ENCODE measurements around the gene ROPN1B. TPM values are rescaled to one million over a fixed set of nuclear protein-coding genes. Genes with fewer than 3 reads are reported as not detected.
"Not testable (repeated sequence)": the region's sequence is repeated elsewhere in the genome, so short reads cannot be mapped to it uniquely, and the experiment has no call there.

ROPN1B gene
- not detected for total RNA-seq (2013)
- polyA plus RNA-seq: not detected
- polyA minus RNA-seq: not detected in 2 replicates
- total RNA-seq: 0 to 1.4 (median 0.05) reads per million in 11 experiments

DNA sequence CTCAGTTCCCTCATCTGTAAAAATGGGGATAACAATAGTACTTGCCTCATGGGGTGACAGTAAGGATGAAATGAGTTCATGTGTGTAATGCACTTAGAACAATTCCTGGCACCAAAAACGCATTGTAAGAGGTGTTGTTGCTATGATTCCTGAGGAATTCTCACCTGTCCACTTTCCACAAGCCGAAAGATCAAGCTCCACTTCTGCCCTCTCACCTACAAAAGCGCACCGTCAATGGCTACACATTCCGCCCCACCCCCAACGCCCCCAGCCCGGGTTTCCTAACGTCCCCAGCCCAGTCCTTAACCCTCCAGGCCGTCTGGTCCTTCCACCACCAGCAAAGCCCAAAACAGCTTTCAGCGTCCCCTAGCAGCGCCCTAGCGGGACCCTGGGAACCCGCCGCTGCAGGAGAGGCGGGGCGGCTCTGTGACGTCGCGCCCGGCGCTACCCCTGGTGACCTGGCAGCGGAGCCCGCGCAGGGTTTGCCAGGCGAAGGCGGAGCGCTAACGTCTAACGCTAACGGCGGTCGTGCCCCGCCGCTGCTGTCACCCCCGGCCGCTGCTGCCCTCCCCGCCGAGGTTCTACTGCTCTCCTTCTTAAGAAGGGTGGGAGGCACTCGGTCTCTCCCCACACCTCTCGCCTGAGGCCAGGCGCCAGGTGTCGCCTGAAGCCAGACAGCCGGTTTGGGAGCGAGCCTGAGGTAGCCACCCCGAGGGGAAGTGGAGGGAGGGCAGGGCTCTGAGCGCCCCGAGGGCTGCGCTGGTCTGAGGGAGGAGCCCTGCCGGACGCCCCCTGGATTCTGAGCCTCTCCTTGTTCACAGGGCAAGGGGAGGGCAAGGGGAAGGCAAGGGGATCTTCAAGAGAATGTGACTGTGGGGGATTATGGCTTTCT, at the start of gene ROPN1B:
Gene ROPN1B, plus strand, starts transcription at position 478 of the 892 bp plus-strand sequence. CDS start 2,877 bp downstream, outside the sequence.
- H3K4me3 ChIP-seq (replicated peaks in 1 of 3; ENCODE audit: low read depth in 2 of 3, low read length in 3 of 3); H2AFZ ChIP-seq (ENCODE audit: insufficient read depth, low read depth, low read length, poor library complexity, severe bottlenecking); H3K27ac Mint-ChIP-seq; H3K79me2 ChIP-seq (ENCODE audit: insufficient read depth, low read length); H3K9me3 Mint-ChIP-seq; H3K36me3 ChIP-seq (replicated peaks in 1 of 2; ENCODE audit: control insufficient read depth in 1 of 2, insufficient read depth in 2 of 2, low read length in 2 of 2); DNase-seq; H3K9ac ChIP-seq (ENCODE audit: insufficient read depth, low read length, poor library complexity, severe bottlenecking); intact Hi-C loops (cut with micrococcal nuclease); H3K36me3 Mint-ChIP-seq; H4K20me1 ChIP-seq (ENCODE audit: insufficient read depth, low read length); H3K4me1 Mint-ChIP-seq; H3K4me1 ChIP-seq (ENCODE audit: control insufficient read depth in 1 of 2, insufficient read depth in 2 of 2, low read length in 2 of 2); H3K4me2 ChIP-seq (replicated peaks; ENCODE audit: extremely low read depth, low read length, poor library complexity, severe bottlenecking); H3K9me3 ChIP-seq (replicated peaks in 1 of 2; ENCODE audit: control insufficient read depth in 1 of 2, insufficient read depth in 1 of 2, low read length in 2 of 2); H3K27ac ChIP-seq (ENCODE audit: low read depth in 1 of 2, low read length in 2 of 2): not testable (repeated sequence)
- WGBS (ENCODE audit: insufficient coverage): no CpG with 5 or more reads among the region's 50 CpGs
- Mint-ChIP-seq H3K4me3 (peak within 1 kb of the TSS in 1 of 2 donors; percentile 52), H3K27me3 (ENCODE audit: low read depth in 3 of 3) (peaks cover 30 to 41% (median 36%) of the 10 kb centered on the region in 3 donors)
- H3K27me3 ChIP-seq (ENCODE audit: control insufficient read depth in 2 of 2, insufficient read depth in 2 of 2, low read length in 2 of 2): peaks cover 36 to 38% of the 10 kb centered on the region in 2 donors

DNA sequence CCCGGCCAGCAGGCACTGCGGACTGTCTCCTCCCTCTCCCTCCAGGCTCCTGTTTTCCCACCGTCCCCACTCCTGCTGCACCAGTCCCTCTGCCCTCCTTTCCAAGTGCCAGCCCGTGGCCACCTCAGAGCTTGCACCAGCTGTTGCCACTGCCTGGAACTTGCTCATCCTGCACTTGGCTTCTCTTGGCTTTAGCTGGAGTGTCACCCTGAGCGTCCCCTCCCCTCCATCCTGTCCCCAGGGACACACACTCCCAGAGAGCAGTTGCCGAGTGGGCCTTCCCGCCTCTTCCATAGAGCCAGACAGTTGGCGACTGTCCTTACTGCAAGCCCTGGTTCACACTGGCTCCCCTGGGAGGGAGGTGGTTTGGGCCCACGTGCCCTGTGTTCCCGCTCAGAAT, 48.8 kb upstream of the ROPN1B start:
- not testable (repeated sequence) for H4K20me1 ChIP-seq (ENCODE audit: insufficient read depth, low read length); H3K9me3 ChIP-seq (replicated peaks in 1 of 2; ENCODE audit: control insufficient read depth in 1 of 2, insufficient read depth in 1 of 2, low read length in 2 of 2); H3K27ac Mint-ChIP-seq; H3K27ac ChIP-seq (ENCODE audit: low read depth in 1 of 2, low read length in 2 of 2); H3K36me3 Mint-ChIP-seq; H3K9ac ChIP-seq (ENCODE audit: insufficient read depth, low read length, poor library complexity, severe bottlenecking); H3K4me2 ChIP-seq (replicated peaks; ENCODE audit: extremely low read depth, low read length, poor library complexity, severe bottlenecking); H3K4me3 Mint-ChIP-seq; H3K4me3 ChIP-seq (replicated peaks in 1 of 3; ENCODE audit: low read depth in 2 of 3, low read length in 3 of 3); H3K27me3 Mint-ChIP-seq (ENCODE audit: low read depth in 3 of 3); H3K4me1 Mint-ChIP-seq; H3K79me2 ChIP-seq (ENCODE audit: insufficient read depth, low read length); H3K27me3 ChIP-seq (ENCODE audit: control insufficient read depth in 2 of 2, insufficient read depth in 2 of 2, low read length in 2 of 2); H2AFZ ChIP-seq (ENCODE audit: insufficient read depth, low read depth, low read length, poor library complexity, severe bottlenecking); H3K36me3 ChIP-seq (replicated peaks in 1 of 2; ENCODE audit: control insufficient read depth in 1 of 2, insufficient read depth in 2 of 2, low read length in 2 of 2); H3K9me3 Mint-ChIP-seq; DNase-seq
- intact Hi-C loops (cut with micrococcal nuclease): loop anchor here in 1 of 2 donors (10.0 kb wide), 1 partner anchor 475 kb away; the partner anchor contains the start of gene CFAP100
- 96% methylated on average over 4 of the region's 10 CpGs for WGBS (ENCODE audit: insufficient coverage)
- H3K4me1 ChIP-seq (ENCODE audit: control insufficient read depth in 1 of 2, insufficient read depth in 2 of 2, low read length in 2 of 2): peaks cover 8 to 10% of the 10 kb centered on the region in 2 donors

DNA sequence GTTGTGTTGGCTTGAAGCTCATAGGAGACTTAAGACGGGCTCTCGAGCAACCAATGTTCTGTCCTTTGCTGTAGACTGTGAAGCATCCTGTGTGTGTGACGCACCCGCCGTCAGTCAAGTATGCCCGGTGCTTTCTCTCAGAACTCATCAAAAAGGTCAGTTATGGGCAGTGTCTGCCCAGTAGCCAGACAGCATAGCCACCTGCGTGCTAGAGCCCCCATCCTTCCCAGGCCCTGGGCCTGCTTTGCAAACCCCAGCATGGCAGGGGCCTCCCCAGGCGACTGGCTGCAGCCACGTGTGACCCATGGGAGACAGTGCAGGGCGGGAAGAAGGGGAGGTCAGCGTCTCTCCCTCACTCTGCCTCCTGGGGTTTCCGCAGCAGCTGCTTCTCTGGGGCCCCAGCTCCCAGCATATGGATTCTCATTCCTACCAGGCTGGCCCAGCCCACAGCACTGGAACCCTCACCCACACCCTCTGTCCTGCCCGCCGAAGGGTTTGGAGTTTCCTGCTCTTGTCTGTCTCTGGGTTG, 48.2 kb upstream of the ROPN1B start:
- H3K4me3 Mint-ChIP-seq; H3K27me3 ChIP-seq (ENCODE audit: control insufficient read depth in 2 of 2, insufficient read depth in 2 of 2, low read length in 2 of 2); H3K4me2 ChIP-seq (replicated peaks; ENCODE audit: extremely low read depth, low read length, poor library complexity, severe bottlenecking); H3K36me3 Mint-ChIP-seq; H3K4me1 Mint-ChIP-seq; H3K27me3 Mint-ChIP-seq (ENCODE audit: low read depth in 3 of 3); H3K27ac ChIP-seq (ENCODE audit: low read depth in 1 of 2, low read length in 2 of 2); H3K27ac Mint-ChIP-seq; H2AFZ ChIP-seq (ENCODE audit: insufficient read depth, low read depth, low read length, poor library complexity, severe bottlenecking); DNase-seq; H3K36me3 ChIP-seq (replicated peaks in 1 of 2; ENCODE audit: control insufficient read depth in 1 of 2, insufficient read depth in 2 of 2, low read length in 2 of 2); H3K9me3 ChIP-seq (replicated peaks in 1 of 2; ENCODE audit: control insufficient read depth in 1 of 2, insufficient read depth in 1 of 2, low read length in 2 of 2); H3K9ac ChIP-seq (ENCODE audit: insufficient read depth, low read length, poor library complexity, severe bottlenecking); H3K79me2 ChIP-seq (ENCODE audit: insufficient read depth, low read length); H3K4me1 ChIP-seq (ENCODE audit: control insufficient read depth in 1 of 2, insufficient read depth in 2 of 2, low read length in 2 of 2); H3K9me3 Mint-ChIP-seq; H3K4me3 ChIP-seq (replicated peaks in 1 of 3; ENCODE audit: low read depth in 2 of 3, low read length in 3 of 3); H4K20me1 ChIP-seq (ENCODE audit: insufficient read depth, low read length): not testable (repeated sequence)
- intact Hi-C loops (cut with micrococcal nuclease): loop anchor here in 1 of 2 donors (10.0 kb wide), 1 partner anchor 474 kb away; the partner anchor contains the start of gene CFAP100
- WGBS (ENCODE audit: insufficient coverage): 93% methylated on average over 8 of the region's 14 CpGs
